ENCODE data around the gene ANKS1B.

GRCh38 chr12:99381992-99382391 is 602.7 kb downstream of the ANKS1B start:
- TF ChIP-seq CTCF (IDR thresholded peaks at IDR 0.05) (no peak), POLR2A (IDR thresholded peaks at IDR 0.05) (no peak)

All from thyroid gland (tissue), 4 donors.